Neural progenitor cell (in vitro differentiated cells): ENCODE measurements around the gene SACS. TPM values are rescaled to one million over a fixed set of nuclear protein-coding genes. Genes with fewer than 3 reads are reported as not detected.
"Not testable (repeated sequence)": the region's sequence is repeated elsewhere in the genome, so short reads cannot be mapped to it uniquely, and the experiment has no call there.

Source experiments
- DNase-seq: peaks from one replicate; pipeline ENCODE4 v3.0.0-alpha.2; 2016; ENCODE audit warnings: low spot score
- H2AFZ ChIP-seq: fragments of 200-600 bp; sonication (generic); replicated peaks from 2 replicates; pipeline ENCODE4 v1.6.1; 2016; ENCODE audit warnings: antibody characterized with exemption
- H3F3A ChIP-seq: fragments of 200-600 bp; sonication (generic); 2 replicates; pipeline ENCODE4 v1.6.1; 2016; ENCODE audit warnings: antibody characterized with exemption, low read depth
- H3K27ac ChIP-seq: fragments of 200-600 bp; sonication (generic); 2 replicates; pipeline ENCODE4 v1.5.1; 2016; ENCODE audit warnings: mild to moderate bottlenecking
- H3K27me3 ChIP-seq: fragments of 200-600 bp; sonication (generic); 2 replicates; pipeline ENCODE4 v1.6.1; 2016; ENCODE audit warnings: mild to moderate bottlenecking, moderate library complexity
- H3K36me3 ChIP-seq: fragments of 200-600 bp; sonication (generic); 2 replicates; pipeline ENCODE4 v1.5.1; 2016
- H3K4me1 ChIP-seq: fragments of 200-600 bp; sonication (generic); 2 replicates; pipeline ENCODE4 v1.6.1; 2016; ENCODE audit warnings: mixed run types
- H3K4me2 ChIP-seq: fragments of 200-600 bp; sonication (generic); 2 replicates; pipeline ENCODE4 v1.6.1; 2016
- H3K4me3 ChIP-seq: fragments of 200-600 bp; sonication (generic); 2 replicates; pipeline ENCODE4 v1.5.1; 2016
- H3K79me2 ChIP-seq: fragments of 200-600 bp; sonication (generic); 2 replicates; pipeline ENCODE4 v1.6.1; 2016; ENCODE audit warnings: low read depth
- H3K9ac ChIP-seq: fragments of 200-600 bp; sonication (generic); 2 replicates; pipeline ENCODE4 v1.6.1; 2016
- H3K9me3 ChIP-seq: fragments of 200-600 bp; sonication (generic); 2 replicates; pipeline ENCODE4 v1.5.1; 2016; ENCODE audit warnings: low read depth
- H4K20me1 ChIP-seq: fragments of 200-600 bp; sonication (generic); 2 replicates; pipeline ENCODE4 v1.6.1; 2016; ENCODE audit warnings: low read depth
- H3K27ac Mint-ChIP-seq: 3 replicates; pipeline ENCODE4 v1.8.0; 2021; ENCODE audit warnings: mixed read lengths
- H3K27me3 Mint-ChIP-seq: 2 replicates; pipeline ENCODE4 v1.8.0; 2022; ENCODE audit warnings: low read depth, mild to moderate bottlenecking, inconsistent platforms, moderate library complexity, mixed read lengths; ENCODE audit not compliant: insufficient read depth
- H3K36me3 Mint-ChIP-seq: 3 replicates; pipeline ENCODE4 v1.8.0; 2021; ENCODE audit warnings: mixed read lengths
- H3K4me1 Mint-ChIP-seq: 3 replicates; pipeline ENCODE4 v1.8.0; 2021; ENCODE audit warnings: mixed read lengths
- H3K4me3 Mint-ChIP-seq: 3 replicates; pipeline ENCODE4 v1.8.0; 2021; ENCODE audit warnings: mild to moderate bottlenecking, moderate library complexity, mixed read lengths
- H3K9me3 Mint-ChIP-seq: 3 replicates; pipeline ENCODE4 v1.8.0; 2020; ENCODE audit warnings: mixed read lengths
- EZH2 ChIP-seq: fragments of 200-600 bp; sonication (generic); IDR thresholded peaks from 2 replicates; pipeline ENCODE4 v1.6.1; 2017; ENCODE audit warnings: antibody characterized with exemption, mild to moderate bottlenecking, moderate library complexity
- EZH2phosphoT487 ChIP-seq: fragments of 200-600 bp; sonication (generic); IDR thresholded peaks from 2 replicates; pipeline ENCODE4 v1.6.1; 2017; ENCODE audit warnings: antibody characterized with exemption
- total RNA-seq: library from RNA; depleted of rRNA; stranded (reverse); fragments of >200 nt; gene quantifications from 2 replicates; pipeline ENCODE4 v1.2.3, GENCODE V29; 2015; ENCODE audit warnings: low replicate concordance
- TF ChIP-seq, protein P1 (sequence below): fragments of 200-600 bp; sonication (generic); IDR thresholded peaks from 2 replicates; pipeline ENCODE4 v1.5.1; 2017; ENCODE audit warnings: antibody characterized with exemption, mild to moderate bottlenecking

The SACS gene
- total RNA-seq, 1 donor from 2014 or later = 77.7 TPM

DNA sequence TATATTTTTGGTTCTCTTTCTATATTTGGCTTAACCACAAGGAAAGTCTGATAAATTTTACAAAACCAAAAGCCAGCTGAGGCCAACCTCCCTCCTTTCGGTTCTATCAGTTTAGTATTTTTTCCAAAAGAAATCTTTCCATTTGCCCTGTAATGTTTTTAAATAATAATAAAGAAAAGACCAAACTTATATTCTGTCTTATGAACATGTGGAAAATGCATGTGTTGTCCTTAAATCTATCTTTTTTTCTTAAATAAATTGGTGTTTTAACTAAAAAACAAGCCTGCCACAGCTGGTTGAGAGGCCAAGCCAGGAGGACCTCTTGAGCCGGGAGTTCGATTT lies 113.6 kb downstream of the SACS start:
- DNase-seq = no peak
- H3K4me1 ChIP-seq = peaks cover 11% of the 10 kb centered on the region
- H3K36me3 Mint-ChIP-seq = no peaks in the 10 kb centered on the region
- no peak overlapping the region for H3K4me3 Mint-ChIP-seq
- TF ChIP-seq EZH2phosphoT487 = no peak
- no peak overlapping the region for H3K4me3 ChIP-seq
- H2AFZ ChIP-seq = no peak overlapping the region
- no peak overlapping the region for H3K4me2 ChIP-seq
- H3K79me2 ChIP-seq = no peaks in the 10 kb centered on the region
- no peaks in the 10 kb centered on the region for H3K9me3 ChIP-seq
- H3K4me1 Mint-ChIP-seq = peaks cover 20% of the 10 kb centered on the region
- H4K20me1 ChIP-seq = no peaks in the 10 kb centered on the region
- no peaks in the 10 kb centered on the region for H3K9me3 Mint-ChIP-seq
- H3K27me3 ChIP-seq = no peaks in the 10 kb centered on the region
- no peak overlapping the region for H3K9ac ChIP-seq
- no peak overlapping the region for H3K27ac Mint-ChIP-seq
- peaks cover 8% of the 10 kb centered on the region for H3K27me3 Mint-ChIP-seq
- H3K27ac ChIP-seq = no peak overlapping the region
- H3F3A ChIP-seq = no peaks in the 10 kb centered on the region
- H3K36me3 ChIP-seq = no peaks in the 10 kb centered on the region

DNA sequence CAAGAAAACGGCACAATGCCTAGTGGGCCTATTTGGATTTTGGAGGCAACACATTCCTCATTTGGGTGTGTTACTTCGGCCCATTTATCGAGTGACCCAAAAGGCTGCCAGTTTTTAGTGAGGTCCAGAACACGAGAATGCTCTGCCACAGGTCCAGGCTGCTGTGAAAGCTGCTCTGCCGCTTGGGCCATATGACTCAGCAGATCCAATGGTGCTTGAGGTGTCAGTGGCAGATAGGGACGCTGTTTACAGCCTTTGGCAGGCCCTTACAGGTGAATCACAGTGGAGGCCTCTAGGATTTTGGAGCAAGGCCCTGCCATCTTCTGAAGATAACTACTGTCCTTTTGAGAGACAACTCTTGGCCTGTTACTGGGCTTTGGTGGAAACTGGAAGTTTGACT lies 118.7 kb downstream of the SACS start:
- H3F3A ChIP-seq, DNase-seq, H3K36me3 Mint-ChIP-seq, H3K36me3 ChIP-seq, H3K4me3 ChIP-seq, H3K27me3 Mint-ChIP-seq, H3K27ac Mint-ChIP-seq, H3K9me3 Mint-ChIP-seq, H3K4me2 ChIP-seq, H2AFZ ChIP-seq, H4K20me1 ChIP-seq, H3K27me3 ChIP-seq, H3K27ac ChIP-seq, H3K4me3 Mint-ChIP-seq, H3K9me3 ChIP-seq, H3K9ac ChIP-seq, H3K79me2 ChIP-seq, H3K4me1 Mint-ChIP-seq, H3K4me1 ChIP-seq: not testable (repeated sequence)

GRCh38 chr13:23292586-23292985 lies 140.9 kb downstream of the SACS start:
- Histone ChIP-seq H3K9me3 (no peaks in the 10 kb centered on the region), H3K9ac (no peak overlapping the region), H3K4me3 (no peak overlapping the region), H3K27ac (no peak overlapping the region), H3K36me3 (no peaks in the 10 kb centered on the region), H3F3A (no peaks in the 10 kb centered on the region), H2AFZ (no peak overlapping the region), H3K4me1 (peaks cover 6% of the 10 kb centered on the region), H4K20me1 (no peaks in the 10 kb centered on the region), H3K79me2 (no peaks in the 10 kb centered on the region), H3K4me2 (no peak overlapping the region), H3K27me3 (no peaks in the 10 kb centered on the region)
- TF ChIP-seq EZH2 = no peak
- no peak for TF ChIP-seq EZH2phosphoT487
- TF ChIP-seq, protein P1, sequence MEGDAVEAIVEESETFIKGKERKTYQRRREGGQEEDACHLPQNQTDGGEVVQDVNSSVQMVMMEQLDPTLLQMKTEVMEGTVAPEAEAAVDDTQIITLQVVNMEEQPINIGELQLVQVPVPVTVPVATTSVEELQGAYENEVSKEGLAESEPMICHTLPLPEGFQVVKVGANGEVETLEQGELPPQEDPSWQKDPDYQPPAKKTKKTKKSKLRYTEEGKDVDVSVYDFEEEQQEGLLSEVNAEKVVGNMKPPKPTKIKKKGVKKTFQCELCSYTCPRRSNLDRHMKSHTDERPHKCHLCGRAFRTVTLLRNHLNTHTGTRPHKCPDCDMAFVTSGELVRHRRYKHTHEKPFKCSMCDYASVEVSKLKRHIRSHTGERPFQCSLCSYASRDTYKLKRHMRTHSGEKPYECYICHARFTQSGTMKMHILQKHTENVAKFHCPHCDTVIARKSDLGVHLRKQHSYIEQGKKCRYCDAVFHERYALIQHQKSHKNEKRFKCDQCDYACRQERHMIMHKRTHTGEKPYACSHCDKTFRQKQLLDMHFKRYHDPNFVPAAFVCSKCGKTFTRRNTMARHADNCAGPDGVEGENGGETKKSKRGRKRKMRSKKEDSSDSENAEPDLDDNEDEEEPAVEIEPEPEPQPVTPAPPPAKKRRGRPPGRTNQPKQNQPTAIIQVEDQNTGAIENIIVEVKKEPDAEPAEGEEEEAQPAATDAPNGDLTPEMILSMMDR = no peak
- no peaks in the 10 kb centered on the region for H3K27me3 Mint-ChIP-seq
- H3K36me3 Mint-ChIP-seq = no peaks in the 10 kb centered on the region
- no peaks in the 10 kb centered on the region for H3K4me1 Mint-ChIP-seq
- H3K9me3 Mint-ChIP-seq = no peaks in the 10 kb centered on the region
- no peak for DNase-seq
- no peak overlapping the region for H3K27ac Mint-ChIP-seq
- no peak overlapping the region for H3K4me3 Mint-ChIP-seq

DNA sequence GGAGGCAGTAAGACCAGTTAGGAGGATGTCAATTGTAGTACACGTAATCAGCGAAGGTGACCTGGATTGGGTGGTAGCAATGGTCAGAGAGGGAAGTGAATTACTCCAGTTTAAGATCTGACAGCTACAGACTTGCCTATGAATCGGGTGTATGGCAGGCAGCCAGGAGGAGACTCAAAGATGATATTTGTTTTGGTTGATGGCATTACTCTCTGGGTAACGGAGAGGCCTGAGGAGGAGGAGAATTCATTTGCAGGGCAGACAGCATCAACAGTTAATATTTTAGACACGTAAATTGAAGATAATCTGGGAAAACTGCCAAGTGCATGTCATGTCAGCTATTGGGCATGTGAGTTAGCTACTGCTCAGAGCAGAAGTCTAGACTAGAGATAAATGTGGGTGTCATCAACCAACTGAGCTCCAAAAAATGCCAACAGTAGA lies 143.6 kb downstream of the SACS start:
- Histone ChIP-seq H4K20me1 (no peaks in the 10 kb centered on the region), H3K4me2 (no peak overlapping the region), H3K9ac (no peak overlapping the region), H3K36me3 (no peaks in the 10 kb centered on the region), H3F3A (no peaks in the 10 kb centered on the region), H3K4me3 (no peak overlapping the region), H3K9me3 (no peaks in the 10 kb centered on the region), H3K27me3 (no peaks in the 10 kb centered on the region), H3K4me1 (peaks cover 6% of the 10 kb centered on the region), H3K27ac (no peak overlapping the region), H2AFZ (no peak overlapping the region), H3K79me2 (no peaks in the 10 kb centered on the region)
- H3K9me3 Mint-ChIP-seq = no peaks in the 10 kb centered on the region
- TF ChIP-seq EZH2 = no peak
- TF ChIP-seq, protein P1 = no peak
- TF ChIP-seq EZH2phosphoT487 = no peak
- no peak overlapping the region for H3K4me3 Mint-ChIP-seq
- no peaks in the 10 kb centered on the region for H3K27me3 Mint-ChIP-seq
- DNase-seq = no peak
- H3K36me3 Mint-ChIP-seq = no peaks in the 10 kb centered on the region
- H3K4me1 Mint-ChIP-seq = no peaks in the 10 kb centered on the region
- no peak overlapping the region for H3K27ac Mint-ChIP-seq
